ENCODE measurements around the gene GNB1L. TPM values are rescaled to one million over a fixed set of nuclear protein-coding genes. Genes with fewer than 3 reads are reported as not detected.

The GNB1L gene
- total RNA-seq, 4 donors from 2014 or later, result 1.8 to 5.1 (median 4.5) TPM

DNA sequence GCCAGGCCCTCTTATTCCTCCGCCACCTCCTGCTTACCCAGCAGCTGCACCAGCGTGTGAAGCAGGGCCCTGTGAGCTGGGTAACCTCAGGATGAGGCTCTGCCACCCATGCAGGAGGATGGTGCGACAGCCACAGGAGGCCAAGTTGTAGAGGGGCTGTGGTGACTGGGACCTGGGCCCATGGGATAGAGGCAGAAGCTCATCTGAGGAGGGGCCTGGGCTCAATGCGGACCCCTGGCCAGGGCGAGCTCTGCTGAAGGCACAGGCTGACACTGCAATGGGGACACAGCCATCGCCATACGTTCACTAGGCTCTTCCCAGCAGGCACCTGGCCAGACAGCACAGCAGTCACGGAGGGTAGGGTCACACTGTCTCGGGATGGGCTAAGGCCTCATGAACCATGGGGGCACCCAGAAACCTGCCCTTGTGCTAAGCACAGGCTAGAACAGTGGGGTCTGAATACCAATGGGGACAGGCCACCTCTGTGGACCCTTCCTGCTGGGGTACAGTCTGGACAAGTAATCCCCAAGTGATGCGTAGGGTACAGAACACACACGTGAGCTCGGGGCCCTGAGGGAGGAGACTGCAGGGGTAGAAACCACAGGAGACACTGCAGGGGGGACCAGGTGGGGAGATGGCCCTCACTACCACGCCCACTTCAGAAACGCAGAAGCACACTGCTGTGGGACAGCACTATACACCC lies 35.3 kb downstream of the GNB1L start:
- Histone ChIP-seq H3K36me3 (no peaks in the 10 kb centered on the region), H3K27ac (no peak overlapping the region), H3K4me1 (peaks cover 12 to 28% of the 10 kb centered on the region in 2 donors), H3K27me3 (no peaks in the 10 kb centered on the region), H3K4me3 (replicated peaks in 1 of 3) (no peak overlapping the region), H3K9me3 (no peaks in the 10 kb centered on the region)
- TF ChIP-seq POLR2A (IDR thresholded peaks at IDR 0.05), result no peak
- no peak for TF ChIP-seq CTCF (IDR thresholded peaks at IDR 0.05)
- 97 to 98% methylated on average over 5 to 12 of the region's 14 CpGs for WGBS, 2 donors
- intact Hi-C loops (cut with DNase I), result no loop called here
- DNase-seq, result peak in 1 of 2 donors; percentile 1

DNA sequence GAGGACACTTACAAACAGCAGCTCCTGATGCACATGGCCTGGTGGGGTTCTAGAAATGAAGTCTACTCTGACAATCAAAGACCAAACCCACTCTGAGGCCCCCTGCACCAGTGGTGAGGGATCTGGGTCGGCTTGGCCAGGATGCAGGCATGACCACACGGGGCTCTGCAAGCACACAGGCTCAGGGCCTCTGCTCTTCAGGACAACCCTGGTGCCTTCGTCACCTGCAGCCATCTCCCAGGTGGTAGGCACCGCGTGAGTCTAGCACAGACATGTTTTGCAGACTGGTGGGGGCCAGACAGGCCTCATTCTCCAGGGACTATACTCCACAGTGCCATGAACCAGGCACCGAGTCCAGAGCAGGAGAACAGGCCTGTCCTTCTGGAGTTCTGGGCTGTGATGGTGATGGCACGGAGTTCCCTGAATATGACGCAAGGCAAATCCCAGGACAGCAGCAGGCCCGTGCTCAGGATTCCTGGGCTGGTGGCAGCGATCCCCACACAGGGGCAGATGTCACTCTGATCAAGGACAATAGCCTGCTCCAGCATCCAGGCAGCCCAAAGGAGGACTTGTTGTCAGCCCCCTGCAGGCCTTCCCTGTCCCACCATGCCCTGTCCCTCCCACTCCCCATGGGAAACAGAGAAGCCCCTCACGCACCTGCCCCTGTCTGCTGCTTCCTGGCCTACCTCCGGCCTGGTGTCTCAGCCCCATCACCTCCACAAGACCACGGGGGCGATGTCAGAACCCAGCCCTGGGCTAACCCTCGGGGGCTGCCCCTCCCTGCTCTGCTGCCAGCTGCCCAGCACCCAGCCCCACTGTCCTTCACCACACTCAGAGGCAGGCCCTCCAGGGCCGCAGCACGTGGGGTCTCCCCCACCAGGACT lies 36.1 kb downstream of the GNB1L start:
- peak in 1 of 2 donors; percentile 2 for DNase-seq
- Histone ChIP-seq H3K4me1 (peaks cover 12 to 28% of the 10 kb centered on the region in 2 donors), H3K9me3 (no peaks in the 10 kb centered on the region), H3K36me3 (no peaks in the 10 kb centered on the region), H3K4me3 (replicated peaks in 1 of 3) (no peak overlapping the region), H3K27ac (no peak overlapping the region), H3K27me3 (no peaks in the 10 kb centered on the region)
- 84 to 88% methylated on average over 14 to 15 of the region's 17 CpGs for WGBS, 2 donors
- TF ChIP-seq CTCF (IDR thresholded peaks at IDR 0.05), result no peak
- no peak for TF ChIP-seq POLR2A (IDR thresholded peaks at IDR 0.05)
- intact Hi-C loops (cut with DNase I), result no loop called here

- no peak overlapping the region for H3K4me3 ChIP-seq (replicated peaks in 1 of 3)
- no peak for DNase-seq
- no peaks in the 10 kb centered on the region for H3K9me3 ChIP-seq
- no peak for TF ChIP-seq CTCF (IDR thresholded peaks at IDR 0.05)
- TF ChIP-seq POLR2A (IDR thresholded peaks at IDR 0.05), result no peak
- no peak overlapping the region for H3K27ac ChIP-seq
- WGBS, 2 donors, result 91 to 97% methylated on average over 10 to 14 of the region's 14 CpGs
- peaks cover 12 to 21% of the 10 kb centered on the region in 2 donors for H3K4me1 ChIP-seq
- intact Hi-C loops (cut with DNase I), result no loop called here
- no peaks in the 10 kb centered on the region for H3K27me3 ChIP-seq
- H3K36me3 ChIP-seq, result no peaks in the 10 kb centered on the region
Measured at GRCh38 chr22:19816372-19817119, 38.1 kb downstream of the GNB1L start.

DNA sequence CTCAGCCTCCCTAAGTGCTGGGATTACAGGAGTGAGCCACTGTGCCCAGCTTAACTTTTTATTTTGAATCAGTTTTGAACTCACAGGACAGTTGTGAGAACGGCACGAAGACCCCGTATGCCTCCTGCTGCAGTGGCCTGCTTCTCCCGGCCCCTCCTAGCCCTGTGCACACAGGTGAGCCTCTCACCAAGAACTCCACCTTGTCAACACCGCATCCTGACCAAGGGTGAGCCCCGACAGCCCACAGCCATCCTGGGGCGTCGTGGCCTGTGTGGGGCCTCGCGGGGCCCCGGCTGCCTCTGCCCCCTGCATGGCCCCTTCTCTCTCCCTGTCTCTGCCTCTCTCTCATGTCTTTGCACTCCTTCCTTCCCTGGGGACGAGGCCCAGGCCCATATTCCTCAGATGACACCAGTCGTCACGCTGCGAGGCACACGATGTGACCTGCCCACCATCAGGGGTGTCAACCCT lies 38.8 kb downstream of the GNB1L start:
- no peak for DNase-seq
- H3K4me3 ChIP-seq (replicated peaks in 1 of 3), result no peak overlapping the region

More for the DNA sequence above, 38.8 kb downstream of the GNB1L start:
- TF ChIP-seq CTCF (IDR thresholded peaks at IDR 0.05) (no peak), POLR2A (IDR thresholded peaks at IDR 0.05) (no peak)
- Histone ChIP-seq H3K4me1 (peaks cover 12 to 21% of the 10 kb centered on the region in 2 donors), H3K27me3 (no peaks in the 10 kb centered on the region), H3K9me3 (no peaks in the 10 kb centered on the region), H3K36me3 (no peaks in the 10 kb centered on the region), H3K27ac (no peak overlapping the region)
- intact Hi-C loops (cut with DNase I), result no loop called here
- WGBS, 2 donors, result 91 to 93% methylated on average over 16 of the region's 16 CpGs
